GM19463 (cell line): ENCODE data around the gene TMEM231.
"Not testable (repeated sequence)": the region's sequence is repeated elsewhere in the genome, so short reads cannot be mapped to it uniquely, and the experiment has no call there.

Experiments
- ATAC-seq: cut with Tn5 transposase; IDR thresholded peaks from one replicate; pipeline ENCODE4 v1.9.1; 2021; ENCODE audit warnings: mild to moderate bottlenecking, moderate library complexity; ENCODE audit not compliant: unreplicated experiment

Gene TMEM231, protein sequence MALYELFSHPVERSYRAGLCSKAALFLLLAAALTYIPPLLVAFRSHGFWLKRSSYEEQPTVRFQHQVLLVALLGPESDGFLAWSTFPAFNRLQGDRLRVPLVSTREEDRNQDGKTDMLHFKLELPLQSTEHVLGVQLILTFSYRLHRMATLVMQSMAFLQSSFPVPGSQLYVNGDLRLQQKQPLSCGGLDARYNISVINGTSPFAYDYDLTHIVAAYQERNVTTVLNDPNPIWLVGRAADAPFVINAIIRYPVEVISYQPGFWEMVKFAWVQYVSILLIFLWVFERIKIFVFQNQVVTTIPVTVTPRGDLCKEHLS

DNA sequence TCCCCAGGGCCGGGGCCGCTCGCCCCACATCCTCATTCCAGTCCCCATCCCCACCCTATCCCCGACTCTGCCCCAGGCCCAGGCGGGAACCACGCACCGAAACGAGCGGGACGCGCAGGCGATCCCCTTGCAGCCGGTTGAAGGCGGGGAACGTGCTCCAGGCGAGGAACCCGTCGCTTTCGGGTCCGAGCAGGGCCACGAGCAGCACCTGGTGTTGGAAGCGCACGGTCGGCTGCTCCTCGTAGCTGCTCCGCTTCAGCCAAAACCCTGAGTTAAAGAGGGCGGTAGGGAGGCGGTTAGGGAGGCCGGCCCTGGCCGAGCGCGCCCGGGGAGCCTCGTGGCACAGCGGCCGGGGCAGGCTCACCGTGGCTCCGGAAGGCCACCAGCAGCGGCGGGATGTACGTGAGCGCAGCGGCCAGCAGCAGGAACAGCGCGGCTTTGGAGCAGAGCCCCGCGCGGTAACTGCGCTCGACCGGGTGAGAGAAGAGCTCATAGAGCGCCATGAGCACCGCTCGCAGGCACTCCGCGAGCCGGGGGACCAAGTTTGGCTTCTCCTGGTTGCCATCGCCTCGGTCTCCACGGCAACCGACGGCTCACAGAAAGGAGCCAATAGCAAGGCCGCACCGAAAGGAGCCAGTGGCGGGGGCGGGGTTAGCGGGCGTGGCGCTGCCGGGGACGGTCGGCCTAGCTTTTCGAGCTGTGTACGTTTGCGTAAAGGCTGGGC lies at the start of gene TMEM231:
Gene TMEM231 (minus strand): TSS at position 546 of the 724 bp plus-strand sequence. CDS start 43 bp downstream, at position 503.
- peak; percentile 97 for ATAC-seq

DNA sequence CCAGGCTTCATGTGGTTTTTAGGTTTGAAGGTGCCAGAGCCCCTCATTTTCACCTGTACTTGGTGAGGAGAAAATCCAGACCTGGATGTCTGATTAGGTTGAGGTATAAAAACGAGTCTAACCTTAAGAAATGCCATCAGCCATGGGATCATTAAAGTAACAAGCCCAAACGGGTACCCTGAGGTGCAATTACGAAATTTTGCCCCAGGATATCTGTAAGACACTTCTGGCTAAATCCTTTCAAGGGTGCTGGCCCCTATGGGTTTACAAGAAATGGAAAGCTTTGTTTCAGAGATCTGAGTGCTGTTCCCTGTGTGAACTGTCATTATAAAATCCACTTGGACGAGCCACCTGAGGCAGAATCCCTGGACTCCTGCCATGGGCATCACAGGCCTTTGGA lies 47.2 kb upstream of the TMEM231 start:
- no peak for ATAC-seq

DNA sequence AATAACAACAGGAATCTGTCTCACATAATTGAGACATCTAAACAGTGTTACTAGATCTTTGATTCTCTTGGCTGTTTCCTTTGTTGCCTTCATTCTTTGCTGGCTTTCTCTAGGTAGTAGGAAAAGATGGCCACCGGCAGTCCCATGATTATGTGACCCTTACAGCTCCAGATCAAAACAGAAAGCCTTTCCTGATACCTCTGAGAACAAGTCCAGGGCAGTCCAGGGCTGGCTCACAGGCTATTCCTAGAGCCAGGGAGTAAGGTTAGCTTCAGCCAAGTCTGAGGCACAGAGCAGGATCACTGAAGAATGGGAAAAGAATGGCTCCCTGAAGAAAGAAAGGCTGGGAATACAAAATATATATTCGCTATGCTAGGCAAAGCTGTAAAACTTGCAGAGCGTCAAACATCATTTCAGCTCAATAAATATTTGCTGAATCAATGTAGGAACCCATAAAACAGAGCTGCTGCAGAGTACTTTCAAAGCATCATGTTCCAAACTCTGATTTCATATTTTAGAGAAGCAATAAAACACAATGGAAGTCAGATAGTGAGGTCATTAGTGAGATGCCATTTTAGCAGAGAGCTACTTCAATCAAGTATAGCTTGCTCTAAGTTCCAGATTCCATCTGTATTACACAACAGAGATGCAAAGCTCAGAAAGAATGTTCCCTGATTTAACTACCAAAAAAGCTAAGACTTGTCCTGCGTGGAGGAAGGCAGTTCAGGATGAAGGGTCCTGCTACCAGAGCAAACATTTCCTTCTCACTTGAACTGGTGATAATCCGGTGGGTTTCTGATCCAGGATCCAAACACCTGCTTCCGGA lies 43.6 kb upstream of the TMEM231 start:
- ATAC-seq: no peak

DNA sequence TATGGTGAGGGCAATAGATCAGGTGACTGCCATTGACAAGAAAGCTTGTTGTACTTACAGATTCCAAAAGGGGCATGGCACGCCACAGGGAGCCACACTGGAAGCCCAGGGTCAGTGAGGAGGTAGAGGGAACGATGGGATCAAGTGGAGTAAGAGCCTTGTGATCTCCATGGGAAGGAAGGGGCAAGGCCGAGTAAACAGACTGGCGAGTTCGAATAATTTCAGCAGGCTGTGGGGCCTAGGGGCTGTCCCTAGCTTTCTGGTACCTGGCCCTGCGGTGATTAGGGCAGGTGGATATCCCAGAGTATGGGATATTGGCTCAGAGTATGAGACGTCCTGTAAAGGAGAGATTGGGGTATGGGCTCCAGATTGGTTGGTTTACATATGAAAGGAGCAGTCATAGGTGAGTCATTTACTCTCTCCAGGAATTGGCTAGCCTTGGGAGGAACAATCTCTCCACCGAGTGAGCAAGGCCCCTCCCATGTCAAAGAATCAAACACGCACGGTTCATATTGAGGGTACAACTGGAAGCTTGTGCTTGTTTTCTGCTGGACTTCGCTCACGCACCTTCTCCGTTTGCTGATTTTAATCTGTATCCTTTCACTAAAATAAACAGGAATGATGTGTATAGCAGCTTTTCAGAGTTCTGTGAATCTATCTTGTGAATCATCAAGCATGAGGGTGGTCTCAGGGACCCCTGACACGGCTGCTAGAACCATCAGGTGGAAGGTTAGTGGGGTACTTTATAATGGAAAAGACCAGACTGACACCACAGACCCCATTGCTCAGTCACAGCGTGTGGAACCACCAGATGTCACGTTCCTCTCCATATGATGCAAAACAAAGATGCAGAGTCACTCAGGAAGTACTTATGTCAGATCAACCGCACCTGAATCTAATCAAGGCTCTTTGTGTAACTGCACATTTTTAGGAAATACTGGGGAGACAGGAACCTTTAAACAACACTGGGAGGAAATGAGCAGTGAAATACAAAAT lies 38.1 kb upstream of the TMEM231 start:
- ATAC-seq: no peak

DNA sequence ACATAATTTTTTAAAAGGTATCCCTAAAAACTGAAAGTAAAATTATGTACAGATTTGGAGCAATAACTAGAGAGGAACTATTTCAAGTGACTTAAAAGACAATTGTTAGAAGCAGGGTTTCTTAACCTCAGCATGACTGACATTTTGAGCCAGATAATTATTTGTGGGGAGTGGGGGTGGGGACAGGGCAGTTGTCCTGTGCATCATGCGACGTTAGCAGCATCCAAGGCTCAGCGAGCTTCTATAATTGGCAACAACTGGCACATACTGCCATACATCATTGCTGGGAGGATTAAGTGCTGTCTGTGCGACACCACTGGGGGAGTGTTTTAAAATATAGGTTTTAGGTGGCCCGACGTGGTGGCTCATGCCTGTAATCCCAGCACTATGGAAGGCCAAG lies 37.3 kb upstream of the TMEM231 start:
- ATAC-seq: no peak

DNA sequence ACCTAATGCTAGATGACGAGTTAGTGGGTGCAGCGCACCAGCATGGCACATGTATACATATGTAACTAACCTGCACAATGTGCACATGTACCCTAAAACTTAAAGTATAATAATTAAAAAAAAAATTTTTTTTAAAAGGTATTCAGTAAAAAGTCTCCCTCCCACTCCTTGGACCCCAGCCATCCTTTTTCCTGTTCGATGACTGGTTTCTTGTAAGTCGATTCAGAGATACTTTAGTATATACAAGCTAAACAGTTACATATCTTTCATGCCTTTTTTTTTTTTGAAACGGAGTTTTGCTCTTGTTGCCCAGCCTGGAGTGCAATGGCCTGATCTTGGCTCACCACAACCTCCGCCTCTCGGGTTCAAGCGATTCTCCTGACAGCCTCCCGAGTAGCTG lies 35.9 kb upstream of the TMEM231 start:
- not testable (repeated sequence) for ATAC-seq

DNA sequence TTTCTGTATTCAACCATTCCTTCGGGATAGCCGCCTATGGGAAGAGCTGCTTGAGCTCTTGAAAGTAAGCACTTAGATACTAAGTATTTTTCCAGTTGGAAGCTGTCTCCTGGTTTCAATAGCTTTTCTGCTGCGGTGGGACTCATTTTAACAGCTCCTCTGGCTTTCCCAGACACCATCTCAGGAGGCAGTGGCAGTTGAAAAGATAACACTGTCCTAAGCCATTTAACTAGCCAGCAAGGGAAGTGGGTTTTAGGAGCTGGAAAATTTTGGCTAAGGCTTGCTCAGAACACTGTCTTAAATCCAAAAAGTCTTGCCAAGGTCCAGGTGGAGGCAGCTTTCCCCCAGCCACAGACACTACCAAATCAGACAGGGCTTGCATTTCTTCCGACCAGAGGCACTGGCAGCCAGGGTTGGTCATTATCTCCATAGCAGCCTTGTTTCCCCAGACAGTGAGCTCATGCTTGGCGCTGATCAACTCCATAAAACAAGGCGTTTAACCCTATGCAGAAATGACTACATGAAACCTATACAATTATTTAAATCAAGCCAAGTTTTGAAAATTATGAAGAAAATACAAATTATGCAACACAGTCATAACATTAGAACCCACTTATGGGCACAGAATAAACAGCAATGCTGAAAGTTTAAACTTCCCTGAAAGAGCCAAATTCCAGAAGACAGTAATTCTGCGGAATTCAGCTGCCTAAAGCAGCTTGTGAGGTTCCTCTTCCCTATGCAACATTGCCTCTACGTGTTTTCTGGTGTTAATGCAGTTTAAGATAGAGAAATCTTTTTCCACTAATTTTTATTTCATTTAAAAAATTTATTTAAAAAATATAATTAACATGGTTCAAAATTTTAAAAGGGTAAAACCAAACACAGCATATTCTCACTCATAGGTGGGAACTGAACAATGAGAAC lies 35.1 kb upstream of the TMEM231 start:
- ATAC-seq: no peak

DNA sequence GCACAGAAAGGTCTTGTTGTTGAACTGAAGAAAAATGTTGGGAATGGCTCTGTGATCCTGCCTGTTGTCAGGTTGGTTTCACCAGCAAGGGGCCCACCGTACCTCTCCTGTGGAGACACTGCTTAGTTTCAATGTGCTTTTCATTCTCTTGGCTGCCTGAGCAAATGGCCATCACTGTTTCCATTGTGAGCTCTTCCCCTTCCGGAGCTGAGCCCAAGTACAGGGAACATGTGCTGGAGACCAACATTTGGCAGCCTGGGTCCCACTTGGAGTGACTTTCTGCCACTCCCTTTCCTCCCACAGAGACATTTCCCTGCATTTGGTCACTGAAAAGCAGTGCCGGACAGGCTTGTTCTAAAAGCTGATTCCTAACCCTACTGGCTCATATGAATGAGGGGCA lies 33.3 kb upstream of the TMEM231 start:
- no peak for ATAC-seq

DNA sequence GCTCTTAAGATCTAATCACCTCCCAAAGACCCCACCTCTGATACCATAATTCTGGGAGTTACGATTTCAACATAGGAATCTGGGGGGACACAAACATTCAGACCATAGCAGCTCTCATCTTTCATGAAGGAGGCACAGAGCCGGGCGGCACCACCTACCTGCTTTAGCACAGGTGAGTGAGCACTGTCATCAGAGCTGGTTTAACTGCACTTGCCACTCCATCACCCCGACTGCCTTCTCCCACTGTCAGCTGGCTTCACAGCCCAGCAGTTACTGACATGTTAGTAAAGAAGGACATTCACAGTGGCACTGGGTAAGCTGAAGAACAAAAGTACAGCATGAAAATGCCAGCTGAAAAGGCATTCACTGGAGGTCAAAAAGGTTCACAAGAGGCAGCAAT lies 32.7 kb upstream of the TMEM231 start:
- ATAC-seq: no peak

DNA sequence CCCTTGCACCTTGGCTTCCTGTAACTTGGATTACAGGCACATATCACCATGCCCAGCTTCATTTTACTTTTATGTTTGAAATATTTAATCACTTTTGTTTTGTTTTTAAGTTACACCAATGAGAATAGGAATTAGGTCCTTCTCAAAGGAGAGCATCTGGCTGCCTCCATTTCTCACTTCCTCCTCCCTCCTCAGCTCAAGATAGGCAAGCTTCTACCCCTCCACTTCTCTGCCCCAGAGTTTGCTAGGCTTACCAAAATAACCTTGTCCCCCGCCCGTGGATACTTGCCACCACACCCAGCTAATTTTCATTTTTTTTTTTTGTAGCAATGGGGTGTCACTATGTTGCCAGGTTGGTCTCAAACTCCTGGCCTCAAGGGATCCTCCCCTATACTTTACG lies 28.1 kb upstream of the TMEM231 start:
- ATAC-seq: peak; percentile 79

DNA sequence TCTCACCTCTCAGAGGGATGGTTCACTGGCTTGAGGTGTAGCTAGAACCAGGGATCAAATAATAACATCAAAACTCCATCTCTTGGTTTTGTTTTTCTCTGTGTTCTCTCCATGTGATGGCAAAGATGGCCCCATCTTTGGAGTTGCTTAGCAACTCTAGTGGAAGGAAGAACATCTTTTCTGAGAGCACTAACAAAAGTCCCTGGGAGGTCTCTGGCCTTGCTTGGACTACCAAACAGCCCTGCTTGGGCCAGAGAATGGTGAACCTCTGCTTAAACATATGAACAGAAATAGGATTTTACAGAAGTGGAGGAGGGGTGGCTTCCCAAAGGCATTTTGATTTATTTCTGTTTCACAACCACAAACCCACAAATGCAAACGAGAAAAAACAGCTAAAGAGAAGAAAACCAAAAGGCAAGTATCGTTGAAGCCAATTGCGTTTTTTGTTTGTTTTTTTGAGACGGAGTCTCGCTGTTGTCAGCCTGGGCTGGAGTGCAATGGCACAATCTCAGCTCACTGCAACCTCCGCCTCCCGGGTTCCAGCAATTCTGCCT lies 23.3 kb upstream of the TMEM231 start:
- ATAC-seq: no peak

DNA sequence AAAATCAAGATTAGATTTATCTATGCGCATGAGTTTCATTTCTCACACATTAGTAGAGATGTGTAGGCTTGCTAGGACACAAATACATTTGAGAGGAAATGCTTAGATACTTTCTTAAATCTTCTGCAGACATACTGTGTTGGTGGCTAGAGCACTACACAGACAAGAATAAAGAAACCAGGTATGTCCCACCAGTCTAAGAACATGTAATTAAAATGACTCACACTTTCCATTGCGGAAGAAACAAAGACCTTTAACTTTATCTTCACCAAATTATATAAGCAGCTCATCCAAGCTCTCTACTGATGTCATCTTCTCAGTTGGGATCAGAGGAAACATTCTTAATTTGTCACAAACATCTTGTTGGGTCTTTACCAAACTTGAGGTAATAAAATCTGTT lies 22.7 kb upstream of the TMEM231 start:
- ATAC-seq: no peak

DNA sequence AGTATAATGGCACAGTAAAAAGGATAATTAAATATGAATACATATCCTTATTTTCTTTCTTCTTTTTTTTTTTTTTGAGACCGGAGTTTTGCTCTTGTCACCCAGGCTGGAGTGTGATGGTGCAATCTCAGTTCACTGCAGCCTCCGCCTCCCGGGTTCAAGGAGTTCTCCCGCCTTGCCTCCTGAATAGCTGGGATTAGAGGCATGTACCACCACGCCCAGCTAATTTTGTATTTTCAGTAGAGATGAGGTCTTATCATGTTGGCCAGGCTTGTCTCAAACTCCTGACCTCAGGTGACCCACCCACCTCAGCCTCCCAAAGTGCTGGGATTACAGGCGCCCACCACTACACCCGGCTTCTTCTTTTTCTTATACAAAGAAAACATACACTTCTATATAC lies 22.2 kb upstream of the TMEM231 start:
- no peak for ATAC-seq

DNA sequence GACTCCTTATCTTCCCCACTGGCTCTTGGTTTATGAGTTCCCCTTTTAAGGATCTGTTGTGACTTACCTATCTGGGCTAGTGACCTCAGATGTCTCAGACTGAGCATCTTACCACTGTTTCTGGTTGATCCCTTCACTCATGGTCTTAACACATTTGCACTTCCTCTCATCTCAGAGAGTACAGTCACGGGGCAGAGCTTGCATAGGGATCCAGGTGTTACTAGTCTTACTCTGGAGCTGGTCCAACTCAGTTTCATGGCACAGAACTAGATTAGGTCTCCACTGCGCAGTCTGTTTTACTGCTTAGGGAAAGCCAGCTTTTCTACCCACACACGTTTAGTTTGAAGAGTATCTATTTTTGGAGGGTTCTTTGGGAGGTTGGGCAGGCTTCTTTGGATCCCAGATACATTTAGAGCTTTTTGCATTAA lies 20.3 kb upstream of the TMEM231 start:
- ATAC-seq: peak; percentile 49

DNA sequence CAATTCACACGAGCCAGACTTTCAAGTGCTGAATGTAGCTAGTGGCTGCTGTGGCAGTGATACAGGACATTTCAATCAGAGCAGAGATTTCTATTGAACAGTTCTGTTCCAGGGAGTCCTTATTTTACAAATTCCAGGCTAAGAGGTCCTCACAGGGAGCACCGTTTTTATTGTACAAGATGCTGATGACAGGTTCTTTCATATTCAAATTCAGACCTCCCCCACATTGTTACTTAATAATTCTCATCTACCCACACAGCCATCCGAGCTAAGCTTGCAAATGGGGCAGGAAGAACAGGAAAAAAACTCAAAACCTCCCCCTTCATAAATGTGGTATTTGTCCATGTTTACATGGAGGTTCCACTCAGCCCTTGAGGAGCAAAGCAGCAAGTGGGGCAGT lies 19.9 kb upstream of the TMEM231 start:
- ATAC-seq: peak; percentile 1

DNA sequence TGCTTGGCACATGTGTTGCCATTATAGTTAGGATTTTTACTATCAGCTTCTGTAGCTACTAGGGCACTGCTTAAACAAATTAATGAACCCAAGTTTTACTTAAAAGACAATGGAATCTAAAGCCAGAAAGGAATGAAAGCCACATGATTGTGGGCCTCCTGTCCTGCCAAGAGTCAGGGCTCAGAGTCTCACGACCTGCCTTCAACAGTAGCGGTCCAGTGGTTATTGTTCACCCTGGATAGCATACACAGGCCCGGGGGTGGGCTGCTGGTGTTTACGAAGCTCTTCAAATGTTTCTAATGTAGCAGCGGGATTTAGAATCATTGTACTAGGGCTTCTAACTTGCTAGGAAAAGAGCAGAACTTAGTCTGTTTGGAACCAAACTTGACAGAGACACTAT lies 17.9 kb upstream of the TMEM231 start:
- no peak for ATAC-seq

DNA sequence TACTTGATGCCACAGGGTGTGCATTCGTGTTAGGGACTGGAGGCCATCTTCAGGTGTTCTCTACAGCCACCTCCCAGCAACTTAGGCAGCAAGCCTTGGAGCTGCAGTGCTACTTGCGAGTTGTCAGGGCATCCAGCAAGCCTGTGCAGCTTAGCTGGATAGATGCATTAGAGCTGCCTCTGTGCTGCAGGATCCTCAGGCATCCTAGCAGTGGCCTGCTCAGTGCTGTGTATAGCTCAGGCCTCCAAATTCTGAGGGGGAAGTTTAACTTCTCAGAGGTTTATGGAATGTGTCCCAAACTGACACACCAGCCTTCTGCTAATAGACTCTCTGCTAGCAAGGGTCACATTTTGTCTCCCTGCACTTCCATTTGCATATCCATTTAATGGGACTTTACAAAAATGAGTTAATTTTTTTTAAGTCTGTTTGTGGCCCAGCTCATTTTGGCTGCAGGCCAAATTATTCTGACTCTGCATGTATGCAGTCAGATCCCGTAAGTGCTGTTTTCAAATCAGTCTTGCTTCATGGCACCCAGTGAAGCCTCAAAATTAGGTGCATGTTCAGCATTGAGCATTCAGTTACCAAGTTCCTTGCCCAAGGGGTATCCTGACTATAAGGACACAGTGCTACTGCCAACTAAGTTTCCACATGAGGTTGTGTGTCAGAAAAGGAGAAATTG lies 17.0 kb upstream of the TMEM231 start:
- no peak for ATAC-seq

DNA sequence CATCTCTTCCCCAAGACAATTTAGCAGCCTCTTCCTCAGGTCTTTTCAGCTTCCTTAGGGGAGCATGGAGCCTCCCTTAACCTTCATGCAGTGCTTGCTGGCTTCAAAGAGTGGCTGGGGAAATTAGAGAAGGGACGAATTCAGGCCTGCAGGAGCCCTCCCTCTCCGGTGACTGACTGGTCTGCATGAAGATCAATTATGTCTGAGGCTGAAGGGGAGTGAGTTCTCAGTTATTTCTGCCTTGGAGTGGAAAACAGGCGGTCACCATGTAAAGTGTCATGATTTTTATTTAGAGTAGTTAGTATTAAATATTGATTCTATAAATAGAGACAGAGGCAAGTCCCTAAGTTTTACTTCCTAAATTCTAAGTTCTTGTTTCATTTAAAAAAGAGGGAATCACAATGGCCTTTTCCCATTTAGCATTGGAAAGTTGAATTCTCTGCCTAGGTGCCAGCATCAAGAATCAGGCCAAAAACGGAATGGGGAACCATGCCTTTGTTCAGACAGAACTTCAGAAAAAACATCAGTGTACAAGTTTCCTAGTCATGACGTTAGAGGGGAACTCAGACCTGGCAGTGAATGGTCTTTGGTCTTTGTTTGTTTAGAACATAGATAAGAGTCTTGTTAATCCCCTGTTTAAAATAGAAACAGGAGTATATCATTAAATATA lies 14.5 kb upstream of the TMEM231 start:
- no peak for ATAC-seq
